GM19043 (cell line): ENCODE results near the gene SBNO2.
"Not testable (repeated sequence)": the region's sequence is repeated elsewhere in the genome, so short reads cannot be mapped to it uniquely, and the experiment has no call there.

Experiments
- ATAC-seq: cut with Tn5 transposase; IDR thresholded peaks from one replicate; pipeline ENCODE4 v1.9.1; 2021; ENCODE audit warnings: low read depth; ENCODE audit not compliant: unreplicated experiment

SBNO2 gene

GRCh38 chr19:1123885-1124677, 50.0 kb downstream of the SBNO2 start:
- ATAC-seq = no peak

GRCh38 chr19:1123381-1123780, 50.7 kb downstream of the SBNO2 start:
- no peak for ATAC-seq

DNA sequence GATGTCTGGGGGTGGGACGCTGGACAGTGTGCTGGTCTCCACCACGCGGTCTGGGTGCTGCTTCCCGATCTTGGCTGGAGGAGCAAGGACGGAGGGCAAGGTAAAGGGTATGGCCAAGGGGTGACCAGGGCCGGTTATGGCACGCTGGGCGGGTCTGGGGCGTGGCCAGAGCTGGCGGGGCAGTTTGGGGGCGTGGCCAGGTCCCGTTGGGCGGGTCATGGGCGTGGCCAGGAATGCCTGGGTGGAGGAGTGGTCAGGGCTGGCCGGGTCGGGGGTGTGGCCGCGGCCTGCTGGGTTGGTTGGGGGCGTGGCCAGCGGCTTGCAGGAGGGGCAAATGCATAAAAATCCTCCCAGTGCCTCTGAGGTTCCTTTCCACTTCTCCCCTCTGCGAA, 51.1 kb downstream of the SBNO2 start:
- ATAC-seq = no peak

- no peak for ATAC-seq
Measured at GRCh38 chr19:1122021-1122971, 51.8 kb downstream of the SBNO2 start.

DNA sequence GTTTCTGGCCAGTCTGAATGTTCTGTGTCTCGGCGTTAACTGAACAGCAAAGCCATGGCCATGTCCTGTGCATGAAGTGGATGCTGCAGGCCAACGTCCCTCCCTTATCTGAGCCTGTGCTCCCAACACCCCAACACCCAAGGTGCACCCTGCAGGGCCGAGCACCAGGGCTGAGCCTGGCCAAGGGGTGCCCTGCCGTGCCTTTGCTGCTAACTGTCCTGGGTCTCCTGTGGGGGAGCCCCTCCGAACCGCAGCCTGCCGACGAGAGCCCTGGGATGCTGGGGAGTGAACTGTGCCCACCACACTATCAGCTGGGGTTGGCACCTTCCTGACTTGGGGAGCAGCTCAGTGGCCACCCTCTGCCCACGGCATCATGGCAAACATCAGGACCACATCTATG, 52.7 kb downstream of the SBNO2 start:
- ATAC-seq = no peak

DNA sequence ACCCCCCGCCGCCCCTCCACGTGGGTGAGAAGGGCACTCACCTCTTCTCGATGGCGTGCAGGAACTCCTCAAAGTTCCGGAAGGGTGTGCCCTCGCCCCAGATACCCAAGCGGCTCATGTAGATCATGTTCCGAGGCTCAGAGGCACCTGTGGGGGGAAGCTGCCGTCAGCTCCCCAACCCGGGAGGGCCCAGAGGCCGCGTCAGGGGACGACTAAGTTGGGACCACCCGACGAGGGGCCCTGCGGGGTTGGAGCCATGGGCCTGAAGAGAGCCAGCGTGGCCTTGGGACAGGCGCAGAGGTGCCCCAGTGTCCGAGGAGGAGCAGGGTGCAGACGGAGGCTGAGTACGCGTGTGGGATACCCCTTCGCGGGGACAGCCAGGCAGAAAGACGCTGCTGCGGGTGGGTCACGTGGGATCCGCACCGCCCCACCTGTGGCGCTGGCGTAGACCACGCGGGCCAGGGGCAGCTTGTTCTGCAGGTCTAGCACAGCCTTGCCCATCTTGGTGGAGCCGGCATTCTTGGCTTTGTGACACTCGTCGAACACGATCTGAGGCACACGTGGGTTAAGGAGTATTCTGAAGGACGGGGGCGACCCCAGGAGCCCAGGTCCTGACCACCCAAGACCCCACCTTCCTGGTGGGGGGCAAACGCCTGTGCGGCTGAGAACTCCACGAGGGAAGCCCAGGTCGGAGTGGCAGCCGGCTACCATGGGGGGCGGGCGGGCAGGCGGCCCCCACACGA, 54.4 kb downstream of the SBNO2 start:
- ATAC-seq = no peak

DNA sequence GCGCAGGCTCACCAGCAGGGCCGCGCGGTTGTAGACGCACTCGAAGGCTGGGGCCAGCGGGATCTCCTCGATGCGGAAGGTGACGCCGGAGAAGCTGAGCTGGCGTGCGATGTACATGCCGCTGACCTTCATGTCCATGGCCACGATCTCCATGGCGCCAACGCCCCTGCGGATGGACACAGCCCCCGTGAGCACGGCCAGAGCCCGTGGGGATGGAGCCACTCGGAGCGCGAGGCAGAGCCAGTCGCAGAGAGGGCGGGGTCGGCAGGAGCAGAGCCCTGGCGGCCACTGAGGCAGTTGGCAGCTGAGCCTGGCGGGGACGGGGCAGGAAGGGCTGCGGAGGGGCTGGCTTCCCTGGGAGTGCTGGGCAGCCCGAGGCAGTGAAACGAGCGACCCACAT, 55.1 kb downstream of the SBNO2 start:
- ATAC-seq = no peak

DNA sequence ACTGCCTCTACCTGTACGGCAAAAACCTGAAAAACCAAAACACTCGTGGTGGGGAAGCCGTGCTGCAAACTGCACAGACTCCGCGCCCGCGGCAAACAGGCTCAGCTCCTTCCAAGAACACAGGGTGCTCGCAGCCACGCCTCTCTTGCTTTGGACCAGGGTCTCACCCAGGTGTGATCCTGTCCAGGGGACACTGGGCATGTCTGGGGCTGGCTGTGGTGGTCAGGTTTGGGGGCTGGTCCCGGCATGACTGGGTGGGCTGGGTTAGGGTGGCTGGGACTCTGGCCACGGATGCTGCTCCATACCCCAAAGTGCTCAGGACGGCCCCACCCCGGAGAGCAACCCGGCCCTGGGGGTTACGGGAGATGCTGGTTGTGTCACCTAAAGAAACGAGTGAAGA, 56.4 kb downstream of the SBNO2 start:
- no peak for ATAC-seq

GRCh38 chr19:1116726-1117581, 57.1 kb downstream of the SBNO2 start:
- ATAC-seq = no peak

DNA sequence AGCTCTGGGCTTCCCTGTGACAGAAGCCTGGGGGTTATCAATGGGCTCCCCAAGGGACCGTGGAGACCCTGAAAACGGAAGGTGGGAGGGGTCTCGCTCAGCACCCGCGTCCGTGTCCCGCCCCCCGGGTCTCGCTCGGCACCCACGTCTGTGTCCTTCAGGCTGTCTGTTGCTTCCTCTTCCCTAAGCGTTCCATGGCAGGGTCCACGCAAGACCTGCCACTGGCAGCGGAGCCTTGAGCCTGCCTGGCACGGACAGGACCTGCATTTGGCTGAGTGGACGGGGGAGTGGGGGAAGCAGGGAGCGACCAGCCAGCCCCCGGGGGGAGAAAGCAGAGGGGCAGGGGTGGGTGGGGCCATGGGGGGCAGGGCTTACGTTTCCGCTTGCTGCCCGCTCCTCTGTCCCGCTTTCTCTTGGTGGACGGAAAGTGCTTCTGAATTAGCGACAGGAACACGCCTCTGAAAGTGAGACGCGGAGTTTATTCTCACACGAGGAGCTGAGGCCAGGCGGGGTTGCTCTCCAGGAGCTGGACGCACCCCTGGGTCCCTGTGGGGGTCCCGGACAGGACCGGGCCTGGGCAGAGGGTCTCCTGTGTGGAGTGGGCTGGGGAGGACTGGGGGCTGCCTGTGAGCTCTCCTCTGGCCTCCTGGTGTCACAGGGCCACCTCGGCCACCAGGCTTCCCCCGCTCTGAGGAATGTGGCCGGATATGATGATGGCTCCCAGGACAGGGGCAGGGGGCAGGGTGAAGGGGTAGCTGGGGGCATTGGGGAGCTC, 58.2 kb downstream of the SBNO2 start:
- no peak for ATAC-seq

GRCh38 chr19:1114728-1115127, 59.3 kb downstream of the SBNO2 start:
- ATAC-seq = not testable (repeated sequence)

- ATAC-seq = no peak
Measured at GRCh38 chr19:1113986-1114483, 60.0 kb downstream of the SBNO2 start.

GRCh38 chr19:1113030-1113985, 60.8 kb downstream of the SBNO2 start:
- ATAC-seq = no peak

DNA sequence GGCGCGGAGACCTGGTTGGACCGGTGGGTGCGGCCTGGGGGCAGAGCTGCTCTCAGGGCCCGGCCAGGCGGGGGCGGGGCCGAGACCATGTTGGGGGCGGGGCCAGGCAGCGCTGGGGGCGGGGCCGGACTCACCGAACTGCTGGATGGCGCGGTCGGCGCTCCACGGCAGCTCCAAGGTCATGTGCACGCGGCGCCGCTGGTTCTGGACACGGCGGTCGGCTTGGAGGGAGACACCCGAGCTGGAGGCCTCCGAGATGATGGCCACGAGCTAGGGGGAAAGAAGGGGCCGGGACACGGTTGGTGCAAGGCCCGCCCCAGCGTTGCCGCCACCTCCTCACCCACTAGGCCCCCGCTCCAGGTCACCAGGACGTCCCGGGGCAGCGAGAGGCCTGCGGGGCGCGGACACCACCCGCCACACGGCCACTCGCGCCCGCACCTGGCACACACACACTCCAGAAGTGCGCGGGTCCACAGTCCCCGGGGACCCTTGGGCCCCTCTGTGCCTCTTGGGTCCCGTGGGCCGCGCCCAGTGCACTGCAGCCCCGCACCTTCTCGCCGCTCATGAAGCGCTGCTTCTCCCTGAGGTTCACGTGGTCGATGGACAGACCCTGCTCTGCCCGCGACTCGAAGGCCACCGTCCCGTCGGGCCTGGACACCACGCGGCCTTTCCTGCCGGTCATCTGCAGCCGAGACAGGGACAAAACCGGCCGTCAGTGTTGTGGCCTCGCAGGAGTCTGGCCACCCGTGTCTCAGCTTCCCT, 61.6 kb downstream of the SBNO2 start:
- no peak for ATAC-seq

GRCh38 chr19:1111641-1112267, 62.3 kb downstream of the SBNO2 start:
- ATAC-seq = no peak

- ATAC-seq = no peak
Measured at GRCh38 chr19:1110809-1111640, 63.0 kb downstream of the SBNO2 start.
